Glutamatergic neuron (in vitro differentiated cells): ENCODE results near the gene PDE2A. TPM values are rescaled to one million over a fixed set of nuclear protein-coding genes. Genes with fewer than 3 reads are reported as not detected.

Source experiments
- DNase-seq: peaks from one replicate; pipeline ENCODE4 v3.0.0; 2022
- H3K27ac Mint-ChIP-seq: one replicate; pipeline ENCODE4 v1.8.0; 2020; ENCODE audit warnings: mild to moderate bottlenecking, mixed read lengths, inconsistent platforms; ENCODE audit not compliant: unreplicated experiment
- H3K27me3 Mint-ChIP-seq: one replicate; pipeline ENCODE4 v1.8.0; 2020; ENCODE audit warnings: mild to moderate bottlenecking, moderate library complexity, mixed read lengths, inconsistent platforms; ENCODE audit not compliant: unreplicated experiment
- H3K36me3 Mint-ChIP-seq: one replicate; pipeline ENCODE4 v1.8.0; 2020; ENCODE audit warnings: mild to moderate bottlenecking, mixed read lengths, inconsistent platforms; ENCODE audit not compliant: unreplicated experiment
- H3K4me1 Mint-ChIP-seq: one replicate; pipeline ENCODE4 v1.8.0; 2020; ENCODE audit warnings: mild to moderate bottlenecking, low read depth, mixed read lengths, inconsistent platforms; ENCODE audit not compliant: unreplicated experiment
- H3K4me3 Mint-ChIP-seq: one replicate; pipeline ENCODE4 v1.8.0; 2020; ENCODE audit warnings: mild to moderate bottlenecking, mixed read lengths, inconsistent platforms; ENCODE audit not compliant: unreplicated experiment
- H3K9me3 Mint-ChIP-seq: one replicate; pipeline ENCODE4 v1.8.0; 2020; ENCODE audit warnings: mild to moderate bottlenecking, moderate library complexity, mixed read lengths, inconsistent platforms; ENCODE audit not compliant: unreplicated experiment
- total RNA-seq: library from RNA; stranded (reverse); fragmentation: NEBNext Ultra II Directional; extraction: Animal tissue kit (Norgen Biotek cat#: 25700); gene quantifications from one replicate; pipeline ENCODE4 v1.2.1, GENCODE V29; 2021; ENCODE audit not compliant: unreplicated experiment
- TF ChIP-seq, protein P1 (sequence below): fragments of 200-600 bp; sonication (generic); IDR thresholded peaks from one replicate; pipeline ENCODE4 v1.5.0; 2021; ENCODE audit not compliant: partially characterized antibody, unreplicated experiment

Gene PDE2A
- total RNA-seq, 1 donor from 2014 or later: 16.9 TPM

DNA sequence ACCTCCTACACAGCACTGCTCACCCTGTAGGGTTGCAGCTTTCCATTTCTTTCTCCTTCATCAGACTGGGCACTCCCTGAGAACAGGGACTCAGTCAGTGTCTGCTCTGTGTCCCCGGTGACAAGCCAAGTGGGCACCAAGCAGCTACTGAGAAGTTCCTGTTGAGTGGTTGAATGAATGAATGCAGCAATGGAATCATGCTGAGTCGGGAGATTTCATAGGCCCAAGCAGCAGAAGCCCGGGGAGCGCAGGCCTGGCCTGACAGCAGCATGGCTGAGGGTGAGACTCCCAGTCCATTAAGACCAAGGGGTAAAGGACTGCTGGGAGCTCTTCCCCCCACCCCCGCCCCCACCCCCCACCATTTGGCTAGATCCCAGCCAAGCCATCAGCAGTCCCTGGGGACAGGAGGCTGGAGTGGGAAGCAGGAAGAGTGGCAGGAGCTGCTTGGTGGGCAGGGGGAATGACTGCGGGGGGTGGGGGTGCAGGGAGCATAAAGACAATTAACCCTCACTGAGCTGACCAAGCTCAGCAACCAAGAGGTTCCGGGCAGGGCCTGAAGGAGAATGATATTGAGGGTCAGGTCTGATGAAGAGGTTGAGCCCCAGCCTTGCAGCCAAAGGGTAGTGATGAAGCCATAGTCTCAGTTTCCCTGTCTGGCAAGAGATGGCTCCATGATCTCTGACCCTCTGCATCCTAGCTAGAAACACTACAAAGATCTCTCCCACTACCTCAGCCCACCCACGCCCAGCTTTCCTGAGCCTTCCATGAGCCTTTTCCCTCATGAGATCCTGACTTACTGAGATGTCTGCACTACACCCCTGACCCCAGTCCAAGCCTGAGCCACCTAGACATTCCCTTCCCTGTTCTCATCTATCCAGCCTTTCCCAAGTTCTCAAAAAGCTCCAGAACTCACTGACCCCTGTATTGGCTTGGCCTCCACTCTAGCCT is 2.8 kb downstream of the PDE2A start:
- H3K4me3 Mint-ChIP-seq: peak overlapping the region; percentile 7
- H3K27me3 Mint-ChIP-seq: peaks cover 12% of the 10 kb centered on the region

DNA sequence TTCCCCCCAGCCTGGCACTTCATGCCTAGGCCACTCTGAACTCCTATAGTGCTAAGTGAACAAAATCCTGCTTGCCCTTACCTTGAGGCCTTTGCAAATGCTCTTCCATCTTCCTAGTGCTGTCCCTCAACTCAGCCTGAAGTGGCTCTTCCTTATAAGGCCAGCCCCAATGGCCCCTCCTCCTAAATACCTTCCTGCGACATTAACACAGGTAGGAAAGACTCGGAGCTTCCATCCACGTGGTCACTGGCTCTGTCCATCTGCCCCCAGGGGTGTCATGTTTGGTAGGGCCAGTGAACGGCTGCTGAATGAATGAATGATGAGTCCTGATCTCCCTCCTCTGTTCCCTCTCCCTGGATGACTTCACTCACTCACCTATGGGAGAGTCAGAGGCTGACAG is 4.2 kb downstream of the PDE2A start:
- TF ChIP-seq, protein P1, sequence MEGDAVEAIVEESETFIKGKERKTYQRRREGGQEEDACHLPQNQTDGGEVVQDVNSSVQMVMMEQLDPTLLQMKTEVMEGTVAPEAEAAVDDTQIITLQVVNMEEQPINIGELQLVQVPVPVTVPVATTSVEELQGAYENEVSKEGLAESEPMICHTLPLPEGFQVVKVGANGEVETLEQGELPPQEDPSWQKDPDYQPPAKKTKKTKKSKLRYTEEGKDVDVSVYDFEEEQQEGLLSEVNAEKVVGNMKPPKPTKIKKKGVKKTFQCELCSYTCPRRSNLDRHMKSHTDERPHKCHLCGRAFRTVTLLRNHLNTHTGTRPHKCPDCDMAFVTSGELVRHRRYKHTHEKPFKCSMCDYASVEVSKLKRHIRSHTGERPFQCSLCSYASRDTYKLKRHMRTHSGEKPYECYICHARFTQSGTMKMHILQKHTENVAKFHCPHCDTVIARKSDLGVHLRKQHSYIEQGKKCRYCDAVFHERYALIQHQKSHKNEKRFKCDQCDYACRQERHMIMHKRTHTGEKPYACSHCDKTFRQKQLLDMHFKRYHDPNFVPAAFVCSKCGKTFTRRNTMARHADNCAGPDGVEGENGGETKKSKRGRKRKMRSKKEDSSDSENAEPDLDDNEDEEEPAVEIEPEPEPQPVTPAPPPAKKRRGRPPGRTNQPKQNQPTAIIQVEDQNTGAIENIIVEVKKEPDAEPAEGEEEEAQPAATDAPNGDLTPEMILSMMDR: no peak
- Mint-ChIP-seq H3K9me3 (peaks cover 7% of the 10 kb centered on the region), H3K4me1 (peaks cover 26% of the 10 kb centered on the region), H3K36me3 (no peaks in the 10 kb centered on the region), H3K27me3 (peaks cover 9% of the 10 kb centered on the region), H3K27ac (no peak overlapping the region), H3K4me3 (no peak overlapping the region)
- no peak for DNase-seq

More for the DNA sequence above, 2.8 kb downstream of the PDE2A start:
- Mint-ChIP-seq H3K36me3 (no peaks in the 10 kb centered on the region), H3K9me3 (peaks cover 5% of the 10 kb centered on the region), H3K4me1 (peaks cover 27% of the 10 kb centered on the region), H3K27ac (peak overlapping the region; percentile 13)
- TF ChIP-seq, protein P1: no peak
- peak; percentile 51 for DNase-seq

DNA sequence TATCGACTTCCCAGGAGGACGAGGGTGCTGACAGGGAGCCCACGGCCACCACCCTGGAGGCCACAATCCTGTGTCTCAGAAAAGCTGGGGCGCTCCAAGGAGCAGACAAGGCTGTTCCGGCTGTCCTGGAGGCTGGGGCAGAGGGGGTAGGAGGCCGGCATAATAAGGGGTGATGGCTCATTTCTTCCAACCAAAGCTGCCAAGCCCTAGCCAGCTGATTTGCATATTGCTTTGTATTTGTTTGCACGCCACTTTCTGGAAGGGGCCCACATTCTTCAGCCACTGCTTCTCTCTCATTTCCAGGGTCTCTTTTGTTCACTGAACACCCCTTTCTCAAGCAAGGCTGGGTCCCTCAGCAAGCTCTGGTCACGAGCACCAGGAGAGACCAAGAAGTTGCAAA is 4.7 kb downstream of the PDE2A start:
- Mint-ChIP-seq H3K27me3 (peaks cover 9% of the 10 kb centered on the region), H3K9me3 (peaks cover 7% of the 10 kb centered on the region), H3K4me1 (peaks cover 25% of the 10 kb centered on the region), H3K36me3 (no peaks in the 10 kb centered on the region), H3K27ac (no peak overlapping the region), H3K4me3 (no peak overlapping the region)
- DNase-seq: no peak
- TF ChIP-seq, protein P1: no peak

DNA sequence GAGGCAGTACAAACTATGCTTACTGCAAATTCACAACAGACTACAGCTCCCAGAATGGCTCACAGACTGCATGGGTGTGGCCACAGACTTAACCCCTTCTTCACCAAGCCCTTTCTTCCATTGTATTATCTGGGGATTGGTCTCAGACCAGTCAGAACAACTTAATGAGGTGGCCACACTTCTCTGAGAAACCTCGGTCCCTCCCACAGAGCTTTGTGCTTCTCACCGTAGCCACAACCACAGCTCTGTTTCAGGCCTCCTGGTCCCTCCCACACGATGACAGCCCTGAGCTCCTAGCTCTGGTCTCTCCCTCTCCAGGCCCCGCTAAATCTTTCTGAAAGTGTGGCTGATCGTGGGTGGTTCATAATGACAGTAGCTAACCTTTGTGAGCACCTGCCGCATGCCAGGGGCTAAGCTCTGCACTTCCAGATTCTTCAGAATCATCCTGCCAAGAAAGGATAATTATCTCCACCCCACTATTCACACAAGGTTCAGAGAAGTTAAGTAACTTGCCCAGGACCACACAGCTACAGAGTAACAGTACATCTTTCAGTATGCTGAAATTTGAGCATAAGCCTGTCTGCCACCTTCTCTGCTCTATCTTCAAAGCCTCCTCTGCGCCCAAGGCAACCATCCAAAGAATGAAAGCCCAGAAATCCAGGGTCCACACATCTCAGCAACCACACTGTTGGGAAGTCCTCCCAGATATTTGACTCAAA is 5.4 kb downstream of the PDE2A start:
- TF ChIP-seq, protein P1: no peak
- no peak overlapping the region for H3K27ac Mint-ChIP-seq
- peaks cover 23% of the 10 kb centered on the region for H3K4me1 Mint-ChIP-seq
- H3K36me3 Mint-ChIP-seq: no peaks in the 10 kb centered on the region
- H3K27me3 Mint-ChIP-seq: peaks cover 9% of the 10 kb centered on the region
- H3K4me3 Mint-ChIP-seq: no peak overlapping the region
- no peak for DNase-seq
- H3K9me3 Mint-ChIP-seq: peaks cover 7% of the 10 kb centered on the region
